Measurements from ENCODE around the gene GALNTL6. TPM values are rescaled to one million over a fixed set of nuclear protein-coding genes. Genes with fewer than 3 reads are reported as not detected.

The GALNTL6 gene
- total and polyA plus RNA-seq, 4 donors = 0.08 to 0.09 (median 0.09) TPM; not detected in 1

DNA sequence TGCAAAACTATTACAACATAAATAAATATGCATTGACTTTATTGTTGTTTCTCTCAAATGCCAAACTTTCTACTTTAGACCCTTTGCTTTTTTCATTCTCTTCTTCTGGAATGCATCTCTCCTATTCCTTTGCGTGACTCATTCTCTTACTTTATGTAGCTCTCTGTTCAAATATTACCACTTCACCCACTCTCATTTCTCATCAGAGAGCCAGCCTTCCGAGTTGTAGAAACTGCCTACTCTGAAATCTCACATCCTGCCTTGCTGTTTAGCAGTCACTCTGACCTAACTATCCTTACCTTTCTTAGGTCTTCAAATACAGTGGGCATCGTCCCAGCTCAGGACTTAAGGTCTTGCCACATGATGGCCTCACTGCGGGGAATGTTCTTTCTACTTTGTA lies 143.5 kb downstream of the GALNTL6 start:
- Histone ChIP-seq H3K27me3 (ENCODE audit: control insufficient read depth in 3 of 3, insufficient read depth in 3 of 3, low read length in 2 of 3) (no peaks in the 10 kb centered on the region), H3K4me1 (ENCODE audit: control insufficient read depth in 5 of 5, insufficient read depth in 5 of 5, low read length in 5 of 5) (no peaks in the 10 kb centered on the region), H3K9me3 (ENCODE audit: control insufficient read depth in 4 of 4, insufficient read depth in 3 of 4, low read length in 3 of 4) (no peaks in the 10 kb centered on the region), H3K9ac (ENCODE audit: insufficient read depth in 1 of 2, low read length in 2 of 2) (no peak overlapping the region), H3K27ac (ENCODE audit: low read depth in 1 of 2, low read length in 1 of 2) (no peak overlapping the region), H3K36me3 (ENCODE audit: control insufficient read depth in 4 of 4, insufficient read depth in 4 of 4, low read length in 4 of 4) (no peaks in the 10 kb centered on the region), H3K4me3 (no peak overlapping the region)
- ATAC-seq (ENCODE audit: insufficient read depth, low FRiP score) = no peak
- DNase-seq = no peak
- 68 to 79% methylated on average over 4 of the region's 4 CpGs for WGBS, 2 donors
- TF ChIP-seq, protein P1, sequence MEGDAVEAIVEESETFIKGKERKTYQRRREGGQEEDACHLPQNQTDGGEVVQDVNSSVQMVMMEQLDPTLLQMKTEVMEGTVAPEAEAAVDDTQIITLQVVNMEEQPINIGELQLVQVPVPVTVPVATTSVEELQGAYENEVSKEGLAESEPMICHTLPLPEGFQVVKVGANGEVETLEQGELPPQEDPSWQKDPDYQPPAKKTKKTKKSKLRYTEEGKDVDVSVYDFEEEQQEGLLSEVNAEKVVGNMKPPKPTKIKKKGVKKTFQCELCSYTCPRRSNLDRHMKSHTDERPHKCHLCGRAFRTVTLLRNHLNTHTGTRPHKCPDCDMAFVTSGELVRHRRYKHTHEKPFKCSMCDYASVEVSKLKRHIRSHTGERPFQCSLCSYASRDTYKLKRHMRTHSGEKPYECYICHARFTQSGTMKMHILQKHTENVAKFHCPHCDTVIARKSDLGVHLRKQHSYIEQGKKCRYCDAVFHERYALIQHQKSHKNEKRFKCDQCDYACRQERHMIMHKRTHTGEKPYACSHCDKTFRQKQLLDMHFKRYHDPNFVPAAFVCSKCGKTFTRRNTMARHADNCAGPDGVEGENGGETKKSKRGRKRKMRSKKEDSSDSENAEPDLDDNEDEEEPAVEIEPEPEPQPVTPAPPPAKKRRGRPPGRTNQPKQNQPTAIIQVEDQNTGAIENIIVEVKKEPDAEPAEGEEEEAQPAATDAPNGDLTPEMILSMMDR (IDR thresholded peaks at IDR 0.05; ENCODE audit: control extremely low read depth, extremely low read depth) = no peak

DNA sequence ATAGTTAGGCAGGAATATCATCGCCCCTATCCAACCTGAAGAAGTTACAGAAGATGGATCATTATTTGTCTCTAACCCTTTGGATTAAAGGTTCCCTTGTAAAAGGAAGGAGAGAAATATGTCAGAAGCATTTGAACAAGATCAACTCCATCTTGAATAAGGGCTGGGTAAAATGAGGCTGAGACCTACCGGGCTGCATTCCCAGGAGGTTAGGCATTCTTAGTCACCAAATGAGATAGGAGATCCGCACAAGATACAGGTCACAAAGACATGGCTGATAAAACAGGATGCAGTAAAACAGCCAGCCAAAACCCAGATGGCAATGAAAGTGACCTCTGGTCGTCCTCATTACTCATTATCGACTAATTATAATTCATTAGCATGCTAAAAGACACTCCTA lies 148.9 kb downstream of the GALNTL6 start:
- Histone ChIP-seq H3K9ac (ENCODE audit: insufficient read depth in 1 of 2, low read length in 2 of 2) (no peak overlapping the region), H3K4me3 (no peak overlapping the region), H3K27ac (ENCODE audit: low read depth in 1 of 2, low read length in 1 of 2) (no peak overlapping the region), H3K36me3 (ENCODE audit: control insufficient read depth in 4 of 4, insufficient read depth in 4 of 4, low read length in 4 of 4) (no peaks in the 10 kb centered on the region), H3K27me3 (ENCODE audit: control insufficient read depth in 3 of 3, insufficient read depth in 3 of 3, low read length in 2 of 3) (no peaks in the 10 kb centered on the region), H3K9me3 (ENCODE audit: control insufficient read depth in 4 of 4, insufficient read depth in 3 of 4, low read length in 3 of 4) (no peaks in the 10 kb centered on the region), H3K4me1 (ENCODE audit: control insufficient read depth in 5 of 5, insufficient read depth in 5 of 5, low read length in 5 of 5) (no peaks in the 10 kb centered on the region)
- 85 to 92% methylated on average over 5 of the region's 5 CpGs for WGBS, 2 donors
- TF ChIP-seq, protein P1 (IDR thresholded peaks at IDR 0.05; ENCODE audit: control extremely low read depth, extremely low read depth) = no peak
- ATAC-seq (ENCODE audit: insufficient read depth, low FRiP score) (no peak), DNase-seq (no peak)

DNA sequence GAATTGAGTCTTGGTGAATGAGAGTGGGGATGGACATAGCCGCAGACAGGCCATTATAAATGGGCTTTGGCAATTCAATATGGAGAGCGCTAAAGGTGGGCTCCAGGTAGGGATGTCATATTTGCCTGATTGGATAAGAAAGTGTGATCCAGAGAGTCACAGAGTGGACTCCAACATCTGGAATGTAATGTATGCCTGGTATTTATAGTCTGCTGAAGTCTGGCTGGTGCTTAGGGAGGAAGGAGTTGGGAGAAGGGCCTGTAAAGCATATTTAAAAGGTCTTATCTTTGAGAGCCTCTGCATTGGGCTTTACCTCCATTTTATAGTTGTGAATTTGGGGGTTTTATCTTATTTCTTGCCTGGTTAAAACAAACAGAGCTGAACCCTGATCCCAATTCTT lies 153.2 kb downstream of the GALNTL6 start:
- ATAC-seq (ENCODE audit: insufficient read depth, low FRiP score) (no peak), DNase-seq (no peak)
- Histone ChIP-seq H3K27me3 (ENCODE audit: control insufficient read depth in 3 of 3, insufficient read depth in 3 of 3, low read length in 2 of 3) (no peaks in the 10 kb centered on the region), H3K9me3 (ENCODE audit: control insufficient read depth in 4 of 4, insufficient read depth in 3 of 4, low read length in 3 of 4) (no peaks in the 10 kb centered on the region), H3K4me1 (ENCODE audit: control insufficient read depth in 5 of 5, insufficient read depth in 5 of 5, low read length in 5 of 5) (no peaks in the 10 kb centered on the region), H3K9ac (ENCODE audit: insufficient read depth in 1 of 2, low read length in 2 of 2) (no peak overlapping the region), H3K27ac (ENCODE audit: low read depth in 1 of 2, low read length in 1 of 2) (no peak overlapping the region), H3K36me3 (ENCODE audit: control insufficient read depth in 4 of 4, insufficient read depth in 4 of 4, low read length in 4 of 4) (no peaks in the 10 kb centered on the region), H3K4me3 (no peak overlapping the region)
- TF ChIP-seq, protein P1 (IDR thresholded peaks at IDR 0.05; ENCODE audit: control extremely low read depth, extremely low read depth) = no peak
- 67 to 72% methylated on average over 2 of the region's 2 CpGs for whole genome bisulfite sequencing, 2 donors

DNA sequence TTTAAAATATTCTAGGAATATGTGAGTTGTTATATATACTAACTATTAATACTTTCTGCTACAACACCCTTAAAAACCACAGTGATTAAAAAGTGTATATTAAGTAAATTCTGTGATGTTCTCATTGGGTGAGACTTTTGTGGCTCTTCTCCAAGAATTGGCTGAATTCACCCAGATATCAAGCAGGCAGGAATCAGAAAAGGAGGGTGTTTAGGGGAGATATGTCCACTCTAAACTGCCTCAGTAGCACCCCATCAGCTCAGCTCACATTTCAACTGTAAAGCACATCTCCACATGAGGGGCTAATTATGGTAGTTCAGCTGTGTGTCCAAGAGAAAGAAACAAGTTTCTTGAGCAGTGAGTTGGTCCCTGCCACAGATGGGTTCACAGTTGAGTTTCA lies 165.0 kb downstream of the GALNTL6 start:
- no peak for ATAC-seq (ENCODE audit: insufficient read depth, low FRiP score)
- no peak overlapping the region for H3K27ac ChIP-seq (ENCODE audit: low read depth in 1 of 2, low read length in 1 of 2)
- H3K27me3 ChIP-seq (ENCODE audit: control insufficient read depth in 3 of 3, insufficient read depth in 3 of 3, low read length in 2 of 3) = no peaks in the 10 kb centered on the region
- no peak overlapping the region for H3K4me3 ChIP-seq
- no peak overlapping the region for H3K9ac ChIP-seq (ENCODE audit: insufficient read depth in 1 of 2, low read length in 2 of 2)
- H3K9me3 ChIP-seq (ENCODE audit: control insufficient read depth in 4 of 4, insufficient read depth in 3 of 4, low read length in 3 of 4) = no peaks in the 10 kb centered on the region
- H3K36me3 ChIP-seq (ENCODE audit: control insufficient read depth in 4 of 4, insufficient read depth in 4 of 4, low read length in 4 of 4) = no peaks in the 10 kb centered on the region
- TF ChIP-seq, protein P1 (IDR thresholded peaks at IDR 0.05; ENCODE audit: control extremely low read depth, extremely low read depth) = no peak
- H3K4me1 ChIP-seq (ENCODE audit: control insufficient read depth in 5 of 5, insufficient read depth in 5 of 5, low read length in 5 of 5) = no peaks in the 10 kb centered on the region
- no peak for DNase-seq
